GM18867 (cell line): ENCODE measurements around the gene CAPN10.
"Not testable (repeated sequence)": the region's sequence is repeated elsewhere in the genome, so short reads cannot be mapped to it uniquely, and the experiment has no call there.

Source experiments
- ATAC-seq: cut with Tn5 transposase; IDR thresholded peaks from one replicate; pipeline ENCODE4 v1.9.1; 2021; ENCODE audit warnings: mild to moderate bottlenecking, moderate library complexity; ENCODE audit not compliant: unreplicated experiment

The CAPN10 gene

DNA sequence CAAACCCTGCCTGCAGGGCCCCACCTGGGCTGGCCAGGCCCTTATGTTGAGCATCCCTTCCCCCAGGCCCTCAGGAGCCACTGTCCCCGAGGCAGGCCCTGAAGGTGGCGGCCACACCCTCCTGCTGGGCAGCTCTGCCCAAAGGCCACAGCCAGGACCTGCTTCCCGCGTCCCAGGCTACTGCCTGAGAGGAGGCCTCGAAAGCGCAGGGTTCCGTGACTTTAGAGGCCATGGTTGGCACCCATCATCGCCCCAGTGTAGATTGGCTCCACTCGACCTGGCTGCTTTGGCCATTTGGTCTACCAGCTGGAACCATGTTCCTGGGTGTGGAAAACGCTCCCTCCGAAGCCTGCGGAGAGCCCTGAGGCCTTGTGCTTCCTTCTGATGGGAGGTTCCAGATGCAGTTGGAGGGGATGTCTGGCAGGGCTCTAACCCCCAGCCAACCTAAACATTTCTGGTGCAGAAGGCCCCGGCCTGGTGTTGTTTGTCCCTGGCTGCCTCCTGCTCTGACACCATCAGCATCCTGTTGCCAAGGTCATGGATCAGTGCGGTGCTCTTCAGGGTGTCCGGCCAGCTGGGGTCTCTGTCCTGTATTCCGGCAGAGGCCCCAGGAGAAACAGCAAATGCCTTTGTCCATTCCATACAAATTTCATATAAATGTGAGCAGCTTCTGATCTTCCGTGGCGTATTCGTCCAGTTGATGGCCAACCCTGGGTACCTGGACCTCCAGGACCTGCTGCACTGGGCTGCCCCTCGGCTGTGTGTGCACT, 14.7 kb downstream of the CAPN10 start:
- ATAC-seq = no peak

DNA sequence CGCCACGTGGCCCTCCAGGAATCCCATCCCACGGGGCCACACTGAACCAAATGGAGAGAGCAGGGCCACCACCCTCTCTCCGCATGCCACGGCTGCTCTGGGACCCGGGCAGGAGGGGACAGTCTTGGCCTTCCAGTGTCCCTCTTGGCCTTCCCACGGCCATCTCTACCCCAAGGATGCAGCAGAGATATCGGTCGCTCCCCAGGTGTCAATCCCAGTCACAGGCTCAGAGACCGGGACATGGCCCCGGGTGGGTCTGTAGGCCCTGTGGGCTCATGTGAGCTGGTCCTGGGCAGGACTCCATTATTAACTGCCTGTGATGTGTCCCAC, 15.3 kb downstream of the CAPN10 start:
- ATAC-seq = no peak

DNA sequence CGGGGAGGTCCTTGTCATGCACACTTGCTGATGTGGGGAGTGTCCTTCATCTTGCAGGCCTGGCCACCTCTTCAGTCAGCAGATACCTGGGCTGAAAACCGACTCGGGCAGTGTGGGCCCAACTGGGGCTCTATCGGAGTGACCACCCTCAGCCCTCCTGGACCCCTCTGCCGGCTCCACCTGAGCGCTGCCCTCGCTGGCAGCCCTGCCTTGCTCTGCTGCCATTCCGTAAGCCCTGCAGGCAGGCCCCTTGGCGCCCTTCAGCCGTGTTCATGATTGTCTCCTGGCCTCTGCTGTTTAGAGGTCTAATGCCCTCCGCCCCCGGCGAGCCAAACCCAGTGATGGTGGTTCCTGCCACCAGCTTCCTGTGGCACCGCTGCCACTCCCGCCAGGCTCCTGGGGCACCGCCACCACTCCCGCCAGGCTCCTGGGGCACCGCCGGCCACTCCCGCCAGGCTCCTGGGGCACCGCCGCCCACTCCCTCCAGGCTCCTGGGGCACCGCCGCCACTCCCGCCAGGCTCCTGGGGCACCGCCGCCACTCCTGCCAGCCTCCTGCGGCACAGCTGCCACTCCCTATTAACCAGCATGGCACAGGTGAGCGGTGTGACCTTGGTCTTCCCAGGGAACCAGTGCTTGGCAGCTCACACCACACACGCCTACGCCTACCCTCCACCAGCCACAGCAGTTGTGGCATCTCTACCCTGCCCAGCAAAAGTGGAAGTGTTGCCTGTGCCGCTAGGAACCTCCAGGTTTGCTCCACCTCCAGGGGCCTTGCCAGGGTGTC, 15.9 kb downstream of the CAPN10 start:
- no peak for ATAC-seq

DNA sequence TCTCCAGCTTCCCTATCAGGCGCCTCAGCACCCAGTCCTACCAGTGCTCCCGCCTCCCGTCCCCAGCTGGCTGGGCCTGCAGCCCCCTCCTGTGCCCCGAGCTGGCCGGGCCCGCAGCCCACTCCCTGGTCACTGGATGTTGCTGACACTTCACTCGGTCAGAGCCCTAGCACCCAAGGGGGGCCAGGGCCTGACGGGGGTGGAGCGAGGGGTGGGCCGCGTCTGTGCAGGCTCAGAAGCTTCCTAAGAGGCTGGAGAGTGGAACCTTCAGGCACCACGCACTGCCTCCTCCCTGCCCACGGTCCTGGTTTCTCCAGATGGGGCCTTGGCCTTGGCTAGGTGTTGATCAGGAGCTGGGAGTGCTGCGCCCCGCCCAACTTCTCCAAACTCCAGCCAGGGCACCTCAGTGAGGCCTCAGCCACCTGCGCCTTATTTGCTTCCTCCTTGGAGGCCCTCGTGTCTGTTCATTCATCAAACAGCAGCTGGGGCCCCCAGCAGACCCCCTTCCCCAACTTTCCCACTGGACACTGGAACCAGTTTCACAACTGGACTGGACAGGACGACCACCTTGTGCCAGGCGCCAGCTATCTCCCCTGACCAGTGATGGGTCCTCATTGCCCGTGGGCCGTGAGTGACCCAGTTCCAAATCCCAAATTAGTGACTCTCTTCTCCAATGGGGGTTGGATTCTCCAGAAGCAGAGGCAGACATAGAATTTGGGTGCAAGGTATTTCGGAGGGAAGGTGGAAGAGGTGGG, 16.7 kb downstream of the CAPN10 start:
- ATAC-seq = no peak

DNA sequence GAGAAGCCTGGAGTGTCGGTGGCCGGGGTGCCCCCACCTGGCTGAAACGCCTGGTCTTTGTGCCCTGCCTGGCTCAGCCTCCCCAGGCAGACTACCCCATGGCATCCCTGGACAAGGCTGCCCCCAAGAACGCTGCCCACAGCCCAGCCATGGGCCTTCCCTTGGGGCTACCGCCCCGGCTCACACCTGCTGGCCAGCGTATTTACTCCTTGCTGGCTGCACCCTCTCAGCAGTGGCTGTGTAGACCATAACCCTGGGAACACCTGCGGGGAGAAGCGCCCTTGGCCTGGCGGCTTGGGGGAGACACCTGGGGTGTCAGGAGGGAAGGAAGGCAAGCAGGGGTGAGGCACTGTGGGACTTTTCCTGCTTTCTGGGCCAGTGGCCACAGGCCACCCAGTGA, 17.3 kb downstream of the CAPN10 start:
- no peak for ATAC-seq

DNA sequence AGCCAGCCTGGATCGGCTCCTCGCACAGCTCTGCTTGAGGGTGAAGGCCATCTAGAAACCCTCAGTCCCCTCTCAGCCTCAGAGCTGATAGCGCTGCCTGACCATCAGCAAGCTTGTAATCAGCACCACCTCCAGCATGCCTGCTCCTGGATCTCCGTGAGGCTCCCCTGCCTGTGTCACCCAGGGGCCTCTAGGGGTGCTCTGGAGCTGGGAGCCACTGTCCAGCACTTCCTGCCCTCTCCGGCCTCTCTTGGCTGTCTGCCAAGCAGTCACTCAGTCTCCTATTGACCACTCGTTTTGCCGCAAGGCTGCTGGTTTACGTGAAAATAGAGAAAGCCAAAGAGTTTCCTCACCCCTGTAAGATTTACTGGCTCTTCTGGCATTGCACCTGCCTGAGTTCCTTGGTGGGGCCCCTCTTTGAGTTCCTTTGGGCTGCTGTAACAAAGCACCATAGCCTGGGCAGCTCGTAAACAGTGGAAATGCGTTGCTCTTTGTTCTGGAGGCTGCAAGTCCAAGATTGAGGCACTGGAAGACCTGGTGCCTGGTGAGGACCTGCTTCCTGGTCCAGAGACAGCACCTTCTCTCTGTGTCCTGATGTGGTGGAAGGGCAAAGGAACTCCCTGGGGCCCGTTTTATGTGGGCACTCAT, 17.9 kb downstream of the CAPN10 start:
- ATAC-seq = no peak

DNA sequence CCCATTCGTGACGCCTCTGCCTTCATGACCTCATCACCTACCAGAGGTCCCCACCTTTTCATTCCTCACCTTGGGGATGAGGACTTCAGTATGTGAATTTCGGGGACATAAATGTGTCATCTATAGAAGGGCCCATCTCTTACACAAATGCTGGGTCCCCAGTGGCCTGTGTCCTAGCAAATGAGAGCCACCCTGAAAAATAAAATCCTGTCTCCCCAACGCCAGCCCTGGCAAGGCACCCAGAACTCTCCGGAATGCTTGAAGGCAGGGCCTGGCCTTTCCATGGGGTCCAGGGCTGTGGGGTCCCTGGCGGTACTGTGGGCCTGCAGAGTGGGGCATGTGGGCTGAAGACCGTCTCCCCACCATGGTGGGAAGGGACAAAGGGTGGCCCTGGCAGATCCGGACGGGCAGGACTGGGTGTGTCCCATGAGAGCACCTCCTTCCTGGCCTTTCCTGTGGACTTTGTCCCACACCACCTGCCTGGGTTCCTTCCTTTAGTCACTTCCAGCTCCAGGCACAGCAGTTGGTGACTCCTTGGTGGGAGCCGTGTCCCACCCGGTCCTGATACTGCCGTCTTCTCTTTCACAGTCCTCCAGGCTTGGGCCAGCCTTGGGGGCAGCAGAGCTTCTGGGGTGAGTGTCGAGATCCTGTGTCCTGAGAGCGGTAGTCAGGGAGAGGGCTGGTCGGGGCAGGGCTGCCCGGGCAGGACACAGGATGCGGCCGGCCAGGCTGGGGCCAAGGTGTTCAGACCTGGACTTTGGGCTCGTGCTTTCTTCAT, 18.6 kb downstream of the CAPN10 start:
- ATAC-seq = no peak

DNA sequence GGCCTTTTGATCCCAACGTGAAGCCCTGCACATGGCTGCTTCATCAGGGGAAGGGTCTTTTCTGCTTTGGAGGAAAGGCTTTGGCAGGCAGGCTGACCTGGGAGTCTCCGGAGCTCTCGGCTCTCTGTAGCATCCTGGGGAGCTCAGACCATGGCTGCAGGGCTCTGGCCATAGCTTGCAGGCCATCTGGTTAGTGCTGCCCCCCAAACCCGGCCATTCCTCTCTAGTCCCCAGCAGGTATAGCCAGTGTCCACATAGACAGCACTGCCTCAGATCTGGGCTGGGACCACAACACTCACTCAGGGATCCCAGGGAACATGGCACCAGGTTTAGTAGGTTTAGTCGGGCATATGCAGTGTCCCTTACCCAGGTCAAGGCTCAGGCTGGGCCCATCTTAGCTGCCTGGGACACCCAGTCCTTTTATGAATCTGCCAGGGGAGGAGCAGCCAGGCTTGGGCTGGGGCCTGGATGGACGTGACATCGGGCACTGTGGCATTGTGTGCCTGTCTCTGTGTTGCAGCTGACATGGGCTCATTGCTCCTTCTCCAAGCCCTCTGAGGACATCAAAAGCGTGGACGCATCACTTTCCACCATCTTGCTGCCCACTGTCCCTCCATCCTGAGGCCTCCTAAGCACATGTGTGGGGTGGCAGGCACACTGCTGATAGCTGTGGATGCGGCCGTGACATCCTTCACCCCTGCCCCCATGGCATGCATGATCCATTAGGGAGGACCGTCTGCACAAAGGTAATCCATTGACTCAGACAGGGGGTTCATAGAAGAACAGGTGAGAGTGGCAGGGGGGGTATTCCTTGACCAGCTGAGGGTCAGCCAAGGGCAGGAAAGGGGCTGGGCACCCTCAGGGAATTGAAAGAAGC, 19.6 kb downstream of the CAPN10 start:
- ATAC-seq = no peak

DNA sequence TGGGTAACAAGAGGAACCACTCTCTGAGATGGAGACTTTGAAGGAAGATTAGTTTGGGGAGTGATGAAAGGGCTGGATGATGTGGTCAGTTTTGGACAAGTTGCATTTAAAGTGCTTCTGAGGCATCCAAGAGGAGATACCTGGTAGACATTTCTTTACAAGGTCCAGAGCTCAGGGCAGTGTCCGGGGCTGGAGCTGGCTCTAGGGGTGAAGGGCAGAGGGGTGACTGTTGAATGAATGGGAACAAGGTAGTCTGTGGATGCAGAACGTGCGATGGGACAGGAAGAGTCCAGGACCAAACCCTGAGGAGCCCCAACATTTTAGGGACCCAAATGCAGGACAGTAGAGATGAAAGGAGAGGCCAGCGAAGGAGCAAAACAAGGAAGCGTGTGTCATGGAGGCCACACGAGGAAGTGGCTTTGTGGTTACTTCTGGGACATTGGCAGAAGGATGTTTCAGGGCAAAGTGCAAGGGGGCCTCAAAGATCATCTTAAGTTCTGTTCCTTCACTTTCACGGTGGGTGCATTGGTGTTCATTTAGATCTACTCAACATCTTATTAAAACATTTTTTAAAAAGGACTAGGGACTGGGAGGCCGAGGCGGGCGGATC, 25.2 kb downstream of the CAPN10 start:
- ATAC-seq = no peak

DNA sequence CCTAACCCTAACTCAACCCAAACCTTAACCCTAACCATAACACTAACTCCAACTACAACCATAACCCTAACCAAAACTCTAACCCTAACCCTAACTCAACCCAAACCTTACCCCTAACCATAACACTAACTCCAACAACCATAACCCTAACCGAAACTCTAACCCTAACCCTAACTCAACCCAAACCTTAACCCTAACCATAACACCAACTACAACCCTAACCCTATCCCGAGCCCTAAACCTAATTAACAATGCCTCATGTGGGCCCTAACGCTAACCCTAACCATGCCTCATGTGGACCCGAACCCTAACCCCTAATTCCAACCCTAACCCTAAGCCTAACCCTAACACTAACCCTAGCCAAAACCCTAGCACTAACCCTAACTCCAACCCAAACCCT, 27.2 kb downstream of the CAPN10 start:
- no peak for ATAC-seq

DNA sequence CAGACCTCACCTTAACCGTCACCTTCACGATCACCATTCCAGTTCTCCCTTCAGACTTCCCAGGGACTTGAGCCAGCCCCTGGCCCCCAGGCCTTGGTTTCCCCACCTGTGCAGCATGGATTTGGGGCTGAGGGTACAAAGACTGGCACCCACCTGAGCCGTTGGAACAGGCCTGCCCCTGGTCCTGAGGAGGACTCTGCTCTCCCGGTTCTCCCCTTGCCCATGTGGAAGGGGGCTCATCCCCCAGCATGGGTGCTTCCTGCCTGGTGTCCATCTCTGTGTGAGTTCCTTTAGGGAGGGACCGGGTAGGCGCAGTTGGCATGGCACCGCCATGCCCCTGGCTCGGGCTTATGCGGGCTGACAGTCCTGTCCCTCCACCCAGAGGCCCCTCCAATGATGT, 27.9 kb downstream of the CAPN10 start:
- ATAC-seq = no peak

DNA sequence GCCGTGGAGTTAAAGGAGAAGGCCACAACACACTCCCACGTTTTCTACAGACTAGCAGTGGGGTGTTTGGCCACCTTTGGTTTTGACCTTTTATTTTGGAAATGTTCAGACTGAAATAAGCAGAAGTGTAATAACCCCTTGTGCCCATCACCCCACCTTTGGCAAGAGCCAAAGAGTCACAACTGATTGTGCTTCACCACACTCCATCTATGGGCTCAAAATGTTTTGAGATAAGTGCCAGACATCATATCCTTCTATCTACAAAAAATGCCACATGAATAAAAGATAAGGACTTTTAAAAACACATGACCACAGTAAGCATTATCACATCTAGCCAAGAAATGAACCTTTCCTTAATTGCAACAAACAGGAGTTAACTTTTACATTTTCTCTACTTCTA, 28.9 kb downstream of the CAPN10 start:
- no peak for ATAC-seq

DNA sequence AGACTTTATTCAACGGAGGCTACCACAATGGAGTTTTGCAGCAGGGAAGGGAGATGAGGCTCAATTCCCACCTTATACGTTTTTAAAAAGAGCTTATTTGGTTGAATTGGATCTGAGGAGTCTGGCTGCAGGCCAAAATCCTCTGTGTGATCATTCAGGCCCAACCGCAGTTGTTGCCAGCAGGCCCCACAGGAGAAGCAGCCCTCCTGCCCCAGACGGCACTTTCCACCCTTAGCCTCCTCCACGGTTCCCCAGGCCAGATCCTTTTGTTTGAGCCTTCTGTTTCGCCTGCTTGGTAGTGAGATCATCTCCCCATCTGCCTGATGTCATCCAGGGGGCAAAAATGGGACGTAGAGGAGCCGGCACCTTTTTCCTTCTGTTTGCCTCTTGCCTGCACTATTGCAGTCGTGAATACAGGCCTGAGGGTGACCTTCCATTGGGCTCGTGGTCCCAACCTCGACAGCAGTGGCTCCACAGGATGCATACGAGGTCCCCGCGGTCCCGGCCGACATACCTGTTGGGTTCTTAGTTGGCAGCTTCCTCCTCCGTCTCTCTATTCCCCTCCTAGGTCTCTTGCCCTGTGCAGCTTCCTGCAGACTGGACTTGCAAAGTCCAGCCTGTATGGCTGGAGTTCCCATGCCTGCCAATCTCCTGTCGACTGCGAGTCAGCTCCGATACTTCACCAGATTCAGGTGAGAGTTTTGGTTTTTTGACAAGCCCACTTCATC, 29.4 kb downstream of the CAPN10 start:
- ATAC-seq = no peak

DNA sequence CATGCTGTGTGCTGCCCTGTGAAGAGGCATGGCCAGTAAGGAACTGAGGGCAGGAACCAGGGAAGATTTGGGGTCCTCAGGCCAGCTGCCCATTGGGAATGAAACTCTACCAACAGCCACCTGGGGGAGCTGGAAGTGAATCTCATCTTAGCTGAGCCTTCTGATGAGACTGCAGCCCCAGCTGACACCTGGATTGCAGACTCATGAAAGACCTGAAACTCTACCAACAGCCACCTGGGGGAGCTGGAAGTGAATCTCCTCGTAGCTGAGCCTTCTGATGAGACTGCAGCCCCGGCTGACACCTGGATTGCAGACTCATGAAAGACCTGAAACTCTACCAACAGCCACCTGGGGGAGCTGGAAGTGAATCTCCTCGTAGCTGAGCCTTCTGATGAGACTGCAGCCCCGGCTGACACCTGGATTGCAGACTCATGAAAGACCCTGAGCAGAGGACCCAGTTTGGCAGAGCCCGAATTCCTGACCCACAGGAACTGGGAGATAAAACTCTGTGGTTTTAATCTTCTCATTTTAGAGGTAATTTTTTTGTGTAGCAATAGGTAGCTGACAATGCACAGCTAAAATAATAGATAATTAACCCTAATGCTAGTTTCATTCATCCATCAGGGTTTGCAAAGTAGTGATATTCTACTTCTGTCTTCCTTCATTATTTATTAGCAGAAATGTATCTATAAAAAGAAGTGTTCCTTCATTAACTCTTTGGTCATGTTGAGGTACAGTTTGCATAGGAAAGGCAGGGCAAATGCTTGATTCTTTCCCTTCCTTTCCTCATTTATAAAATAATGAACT, 30.5 kb downstream of the CAPN10 start:
- not testable (repeated sequence) for ATAC-seq

DNA sequence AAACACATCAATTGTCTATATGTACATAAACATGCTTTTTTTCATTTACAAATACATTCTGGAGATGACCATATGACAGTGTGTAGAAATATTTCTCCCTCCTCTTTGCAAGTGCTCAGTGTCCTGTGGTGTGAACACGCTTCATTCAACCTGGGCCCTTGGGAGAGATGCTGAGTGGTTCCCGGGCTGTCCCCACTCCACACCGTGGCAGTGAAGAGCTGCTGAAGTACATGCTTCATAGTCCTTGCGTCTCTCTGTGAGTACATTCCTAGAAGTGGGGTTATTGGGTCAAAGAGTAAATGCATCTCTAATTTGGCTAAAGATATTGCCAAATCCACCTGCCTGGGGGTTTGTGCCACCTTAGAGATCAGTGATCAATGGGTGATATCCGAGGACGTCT, 32.2 kb downstream of the CAPN10 start:
- ATAC-seq = no peak

DNA sequence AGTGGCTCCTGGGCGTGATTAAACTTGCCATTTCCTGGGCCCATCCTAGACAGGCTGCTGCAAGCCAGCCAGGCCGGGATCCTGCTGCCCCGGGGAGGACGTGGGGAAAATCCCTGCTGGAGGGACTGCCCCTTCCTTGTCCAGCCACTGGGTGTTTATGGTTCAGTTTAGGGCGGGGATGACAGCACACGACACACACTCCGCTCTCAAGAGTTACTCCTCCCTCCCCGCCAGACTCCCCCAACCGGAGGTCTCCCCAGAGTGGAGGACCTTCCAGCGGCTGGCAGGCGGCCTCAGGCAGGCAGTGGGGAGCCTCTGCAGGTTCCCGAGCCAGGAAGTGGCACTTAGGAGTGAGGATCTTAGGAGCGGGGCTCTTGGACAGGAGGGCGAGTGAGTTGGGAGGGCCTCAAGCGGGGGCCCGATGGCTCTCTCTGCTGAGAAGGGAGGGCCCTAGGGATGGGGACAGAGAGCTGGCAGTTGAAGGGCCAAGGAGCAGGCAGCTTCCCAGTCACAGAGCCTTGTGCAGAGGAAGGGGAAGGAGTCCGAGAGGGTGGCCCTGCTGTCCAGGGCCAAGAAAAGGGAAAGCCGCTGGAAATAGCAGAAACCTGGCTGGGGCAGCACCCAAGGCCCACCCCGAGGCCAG, 33.1 kb downstream of the CAPN10 start:
- ATAC-seq = no peak

DNA sequence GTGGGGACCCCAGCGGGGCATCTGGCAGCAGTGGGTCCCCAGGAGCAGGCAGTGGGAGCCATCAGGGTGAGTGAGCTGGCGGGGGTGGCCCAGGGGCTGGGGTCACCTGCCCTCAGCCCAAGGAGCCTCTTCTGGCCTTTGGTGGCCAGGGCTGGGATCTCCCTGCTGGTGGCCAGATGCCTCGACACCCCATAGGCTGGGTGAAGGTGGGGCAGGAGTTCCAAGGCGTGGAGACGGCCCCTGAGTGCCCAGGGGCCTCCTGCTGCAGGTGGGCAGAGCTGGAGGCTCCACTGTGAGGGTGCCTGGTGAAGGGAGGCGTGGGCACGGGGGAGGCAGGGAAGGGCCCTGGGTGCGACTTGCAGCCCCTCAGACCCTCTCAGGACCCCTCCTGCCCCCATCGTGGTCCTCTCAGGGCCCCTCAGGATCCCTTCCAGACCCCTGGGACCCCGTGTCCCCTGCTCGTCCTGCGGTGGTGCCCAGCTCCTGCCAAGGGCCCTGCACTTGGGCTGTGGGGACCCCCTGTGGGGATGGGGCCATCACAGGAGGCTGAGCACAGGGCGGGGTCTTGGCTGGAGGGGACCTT, 33.7 kb downstream of the CAPN10 start:
- no peak for ATAC-seq
